ENCODE measurements around the gene UST.

DNA sequence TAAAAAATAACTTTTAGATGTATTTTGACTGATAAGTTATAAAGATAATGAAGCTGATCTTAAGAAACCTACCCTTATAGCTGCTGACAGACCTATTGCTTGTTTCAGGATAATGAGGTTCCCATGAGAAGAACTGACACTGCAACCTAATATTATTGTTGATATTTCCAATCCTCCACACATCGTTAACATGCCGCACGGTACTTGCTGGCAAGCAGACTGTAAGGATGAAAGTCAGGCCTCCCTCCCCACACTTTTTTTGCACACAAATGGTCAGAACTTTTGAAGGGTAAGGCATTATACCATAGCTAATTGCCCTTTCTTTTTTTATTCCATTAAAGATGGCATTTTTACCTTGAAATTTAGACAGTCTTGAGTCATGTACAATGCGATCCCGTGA is 210.9 kb downstream of the UST start:
- TF ChIP-seq, protein P1, sequence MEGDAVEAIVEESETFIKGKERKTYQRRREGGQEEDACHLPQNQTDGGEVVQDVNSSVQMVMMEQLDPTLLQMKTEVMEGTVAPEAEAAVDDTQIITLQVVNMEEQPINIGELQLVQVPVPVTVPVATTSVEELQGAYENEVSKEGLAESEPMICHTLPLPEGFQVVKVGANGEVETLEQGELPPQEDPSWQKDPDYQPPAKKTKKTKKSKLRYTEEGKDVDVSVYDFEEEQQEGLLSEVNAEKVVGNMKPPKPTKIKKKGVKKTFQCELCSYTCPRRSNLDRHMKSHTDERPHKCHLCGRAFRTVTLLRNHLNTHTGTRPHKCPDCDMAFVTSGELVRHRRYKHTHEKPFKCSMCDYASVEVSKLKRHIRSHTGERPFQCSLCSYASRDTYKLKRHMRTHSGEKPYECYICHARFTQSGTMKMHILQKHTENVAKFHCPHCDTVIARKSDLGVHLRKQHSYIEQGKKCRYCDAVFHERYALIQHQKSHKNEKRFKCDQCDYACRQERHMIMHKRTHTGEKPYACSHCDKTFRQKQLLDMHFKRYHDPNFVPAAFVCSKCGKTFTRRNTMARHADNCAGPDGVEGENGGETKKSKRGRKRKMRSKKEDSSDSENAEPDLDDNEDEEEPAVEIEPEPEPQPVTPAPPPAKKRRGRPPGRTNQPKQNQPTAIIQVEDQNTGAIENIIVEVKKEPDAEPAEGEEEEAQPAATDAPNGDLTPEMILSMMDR (IDR thresholded peaks at IDR 0.05), result no peak
- TF ChIP-seq POLR2A (IDR thresholded peaks at IDR 0.05), result no peak

Data from right lobe of liver (tissue), 4 donors.